Esophagus muscularis mucosa (tissue), 4 donors: ENCODE data around the gene ALPK3.

ENCODE experiments used
- CTCF ChIP-seq, 3 experiments: fragments of 200-600 bp in 2 of 3; fragments of 450-650 bp in 1 of 3; sonication (generic) in 2 of 3; IDR thresholded peaks; one replicate each; pipeline ENCODE4 v1.5.1; 2017 to 2019; ENCODE audit warnings: antibody characterized with exemption in 3 of 3, mild to moderate bottlenecking in 2 of 3, moderate library complexity in 1 of 3
- EP300 ChIP-seq: sonication (generic); formaldehyde crosslinking; IDR thresholded peaks from one replicate; pipeline ENCODE4 v1.6.1; 2017; ENCODE audit warnings: antibody characterized with exemption
- POLR2AphosphoS5 ChIP-seq, 2 donors: sonication (generic); formaldehyde crosslinking; IDR thresholded peaks; one replicate each; pipeline ENCODE4 v1.6.1; 2017; ENCODE audit warnings: antibody characterized with exemption in 2 of 2

GRCh38 chr15:84861781-84862180 lies 44.6 kb downstream of the ALPK3 start:
- TF ChIP-seq CTCF (IDR thresholded peaks at IDR 0.05), result no peak
- TF ChIP-seq POLR2AphosphoS5 (IDR thresholded peaks at IDR 0.05), result no peak
- no peak for TF ChIP-seq EP300
